ENCODE measurements around the gene AUP1. TPM values are rescaled to one million over a fixed set of nuclear protein-coding genes. Genes with fewer than 3 reads are reported as not detected.

The AUP1 gene
- total RNA-seq, 1 donor from 2014 or later = 99.5 TPM

DNA sequence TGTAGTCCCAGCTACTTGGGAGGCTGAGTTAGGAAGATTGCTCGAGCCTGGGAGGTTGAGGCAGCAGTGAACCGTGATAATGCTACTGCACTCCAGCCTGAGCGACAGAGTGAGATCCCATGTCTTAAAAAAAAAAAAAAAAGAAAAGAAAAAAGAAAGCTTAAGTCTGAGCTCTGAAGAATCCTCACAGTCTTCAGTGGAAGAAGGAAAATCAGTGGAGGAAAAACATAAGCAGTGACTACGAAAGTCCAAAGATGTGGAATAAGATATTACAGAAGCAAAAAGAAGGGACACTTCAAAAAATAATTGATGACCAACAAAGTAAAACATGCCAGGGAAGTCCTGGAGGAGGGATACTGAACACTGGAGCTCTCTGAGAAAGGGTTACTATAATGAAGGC, 19.2 kb downstream of the AUP1 start:
- DNase-seq = no peak
- Mint-ChIP-seq H3K4me3 (ENCODE audit: unreplicated experiment) (peak overlapping the region; percentile 9), H3K36me3 (ENCODE audit: unreplicated experiment) (no peaks in the 10 kb centered on the region), H3K9me3 (ENCODE audit: unreplicated experiment) (peaks cover 32% of the 10 kb centered on the region), H3K27ac (ENCODE audit: unreplicated experiment) (no peak overlapping the region), H3K4me1 (ENCODE audit: low read depth, unreplicated experiment) (peaks cover 20% of the 10 kb centered on the region), H3K27me3 (ENCODE audit: unreplicated experiment) (peaks cover 29% of the 10 kb centered on the region)
- TF ChIP-seq, protein P1, sequence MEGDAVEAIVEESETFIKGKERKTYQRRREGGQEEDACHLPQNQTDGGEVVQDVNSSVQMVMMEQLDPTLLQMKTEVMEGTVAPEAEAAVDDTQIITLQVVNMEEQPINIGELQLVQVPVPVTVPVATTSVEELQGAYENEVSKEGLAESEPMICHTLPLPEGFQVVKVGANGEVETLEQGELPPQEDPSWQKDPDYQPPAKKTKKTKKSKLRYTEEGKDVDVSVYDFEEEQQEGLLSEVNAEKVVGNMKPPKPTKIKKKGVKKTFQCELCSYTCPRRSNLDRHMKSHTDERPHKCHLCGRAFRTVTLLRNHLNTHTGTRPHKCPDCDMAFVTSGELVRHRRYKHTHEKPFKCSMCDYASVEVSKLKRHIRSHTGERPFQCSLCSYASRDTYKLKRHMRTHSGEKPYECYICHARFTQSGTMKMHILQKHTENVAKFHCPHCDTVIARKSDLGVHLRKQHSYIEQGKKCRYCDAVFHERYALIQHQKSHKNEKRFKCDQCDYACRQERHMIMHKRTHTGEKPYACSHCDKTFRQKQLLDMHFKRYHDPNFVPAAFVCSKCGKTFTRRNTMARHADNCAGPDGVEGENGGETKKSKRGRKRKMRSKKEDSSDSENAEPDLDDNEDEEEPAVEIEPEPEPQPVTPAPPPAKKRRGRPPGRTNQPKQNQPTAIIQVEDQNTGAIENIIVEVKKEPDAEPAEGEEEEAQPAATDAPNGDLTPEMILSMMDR (IDR thresholded peaks at IDR 0.05; ENCODE audit: partially characterized antibody, unreplicated experiment) = no peak

DNA sequence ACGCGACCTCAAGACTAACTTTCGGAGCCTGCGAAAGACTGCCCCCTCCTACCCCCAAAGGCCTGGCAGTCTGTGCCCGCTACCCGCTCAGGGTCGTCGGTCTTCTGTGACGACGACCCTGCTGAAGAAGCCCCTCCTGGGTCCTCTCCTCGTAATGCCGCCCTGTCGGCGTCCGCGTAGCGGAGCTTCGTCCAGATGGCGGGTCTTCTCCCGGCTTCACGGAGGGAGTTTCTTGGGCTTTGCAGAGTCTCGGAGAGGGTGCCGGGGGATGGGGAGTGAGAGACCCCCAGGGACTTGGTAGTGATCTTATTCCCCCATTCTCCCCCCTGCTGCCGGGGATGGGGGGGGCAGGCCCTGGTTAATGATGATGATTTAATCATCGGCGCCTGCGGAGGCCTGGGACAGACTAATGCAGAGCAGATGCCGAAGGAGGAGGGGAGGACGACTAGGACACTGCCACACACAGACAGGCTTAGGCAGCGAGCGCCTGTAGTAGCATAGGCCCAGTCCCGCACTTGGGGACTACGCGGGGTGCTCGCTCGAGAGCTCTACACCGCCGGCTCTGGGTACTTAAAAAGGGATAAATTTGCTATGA, 21.5 kb downstream of the AUP1 start:
- Mint-ChIP-seq H3K36me3 (ENCODE audit: unreplicated experiment) (peaks cover 8% of the 10 kb centered on the region), H3K4me1 (ENCODE audit: low read depth, unreplicated experiment) (peaks cover 20% of the 10 kb centered on the region)

DNA sequence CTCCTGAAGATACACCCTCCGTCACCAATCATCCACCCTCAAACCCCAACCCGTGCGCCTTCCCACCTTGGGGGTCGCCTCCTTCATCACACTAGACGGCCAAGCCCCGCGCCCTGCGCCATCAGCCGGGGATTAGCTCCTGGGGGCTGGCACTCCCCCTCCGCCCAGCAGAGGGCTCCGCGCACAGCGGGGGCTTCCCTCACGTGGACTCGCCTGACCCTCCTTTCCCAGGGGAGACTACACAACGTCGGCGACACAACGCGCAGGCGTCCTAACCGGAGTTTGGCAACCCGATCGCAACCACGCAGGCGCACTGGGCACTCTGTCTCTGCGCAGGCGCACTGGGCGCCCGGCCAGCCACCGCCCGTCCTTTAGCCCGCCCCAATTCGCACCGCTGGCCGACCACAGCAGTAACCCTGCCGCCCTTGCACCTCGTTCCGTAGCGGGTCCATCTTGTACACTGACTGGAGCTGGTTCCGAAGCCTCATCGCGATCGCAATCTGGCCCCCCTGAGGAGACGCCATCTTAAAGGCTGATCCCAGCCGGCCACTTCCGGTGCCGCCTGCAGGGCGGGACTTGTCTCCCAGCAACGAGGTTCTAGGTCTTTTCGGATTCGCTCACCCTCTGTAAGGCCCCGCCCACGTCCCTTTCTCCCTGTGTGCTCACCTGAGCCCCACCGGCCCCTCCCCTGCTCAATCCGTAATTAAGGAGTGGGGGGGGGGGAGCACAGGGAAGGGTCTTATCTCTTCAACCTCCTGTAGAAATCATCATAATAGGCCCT, 22.2 kb downstream of the AUP1 start, which contains the start of gene PCGF1:
Gene PCGF1, minus strand, starts transcription at position 551 of the 781 bp plus-strand sequence. Its CDS starts 27 bp downstream, at position 524.
- H3K9me3 Mint-ChIP-seq (ENCODE audit: unreplicated experiment) = peaks cover 31% of the 10 kb centered on the region
- peak within 1 kb of the TSS; percentile 100 for H3K27ac Mint-ChIP-seq (ENCODE audit: unreplicated experiment)
- TF ChIP-seq, protein P1 (IDR thresholded peaks at IDR 0.05; ENCODE audit: partially characterized antibody, unreplicated experiment) = peak; percentile 60
- H3K4me1 Mint-ChIP-seq (ENCODE audit: low read depth, unreplicated experiment) = peaks cover 17% of the 10 kb centered on the region
- H3K36me3 Mint-ChIP-seq (ENCODE audit: unreplicated experiment) = peaks cover 8% of the 10 kb centered on the region
- peak; percentile 97 for DNase-seq
- H3K27me3 Mint-ChIP-seq (ENCODE audit: unreplicated experiment) = peaks cover 35% of the 10 kb centered on the region
- peak within 1 kb of the TSS; percentile 100 for H3K4me3 Mint-ChIP-seq (ENCODE audit: unreplicated experiment)

More for the DNA sequence above, 21.5 kb downstream of the AUP1 start:
- peaks cover 37% of the 10 kb centered on the region for H3K27me3 Mint-ChIP-seq (ENCODE audit: unreplicated experiment)
- peaks cover 32% of the 10 kb centered on the region for H3K9me3 Mint-ChIP-seq (ENCODE audit: unreplicated experiment)
- DNase-seq = peak; percentile 81
- peak overlapping the region; percentile 100 for H3K27ac Mint-ChIP-seq (ENCODE audit: unreplicated experiment)
- TF ChIP-seq, protein P1 (IDR thresholded peaks at IDR 0.05; ENCODE audit: partially characterized antibody, unreplicated experiment) = no peak
- peak overlapping the region; percentile 100 for H3K4me3 Mint-ChIP-seq (ENCODE audit: unreplicated experiment)

DNA sequence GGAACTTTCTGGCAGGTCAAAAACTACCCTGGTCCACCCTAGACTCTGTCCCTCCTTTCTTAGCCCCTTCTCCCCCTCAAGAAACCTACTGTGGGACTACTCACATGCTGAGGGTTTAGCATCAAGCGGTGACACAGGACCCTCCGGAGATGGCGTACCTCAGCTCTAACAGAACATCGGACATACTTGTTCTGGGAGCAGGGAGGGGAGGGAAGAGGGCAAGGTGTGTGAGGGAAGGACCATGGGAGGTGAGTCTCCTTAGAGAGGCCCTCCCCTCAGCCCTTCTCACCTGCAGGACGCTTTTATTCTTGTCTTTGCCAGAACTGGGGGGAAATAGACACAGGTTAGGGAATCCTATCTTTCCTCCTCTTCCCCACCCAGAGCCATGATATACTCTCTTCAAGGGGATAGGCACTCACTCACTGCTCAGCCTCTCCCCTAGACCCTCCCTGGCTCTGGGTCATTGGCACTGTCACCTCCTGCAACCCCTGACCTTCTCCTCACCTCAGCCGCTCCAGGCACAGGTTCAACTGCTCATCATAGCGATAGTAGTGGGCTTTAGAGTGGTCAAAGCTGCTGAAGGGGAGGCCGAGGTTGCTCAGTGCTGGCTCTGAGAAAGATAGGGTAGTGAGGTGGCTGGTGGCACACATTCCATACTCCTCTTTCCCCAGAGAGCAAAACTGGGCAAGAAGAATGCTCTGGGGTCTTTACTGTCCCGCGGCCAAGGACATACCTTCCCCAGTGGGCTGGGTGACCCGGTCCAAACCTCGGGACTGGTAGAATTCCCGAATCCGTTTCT, 23.9 kb downstream of the AUP1 start:
- peaks cover 34% of the 10 kb centered on the region for H3K9me3 Mint-ChIP-seq (ENCODE audit: unreplicated experiment)
- H3K4me1 Mint-ChIP-seq (ENCODE audit: low read depth, unreplicated experiment) = peaks cover 23% of the 10 kb centered on the region
- H3K4me3 Mint-ChIP-seq (ENCODE audit: unreplicated experiment) = peak overlapping the region; percentile 11
- peaks cover 40% of the 10 kb centered on the region for H3K27me3 Mint-ChIP-seq (ENCODE audit: unreplicated experiment)
- TF ChIP-seq, protein P1 (IDR thresholded peaks at IDR 0.05; ENCODE audit: partially characterized antibody, unreplicated experiment) = no peak
- no peak overlapping the region for H3K27ac Mint-ChIP-seq (ENCODE audit: unreplicated experiment)
- peaks cover 8% of the 10 kb centered on the region for H3K36me3 Mint-ChIP-seq (ENCODE audit: unreplicated experiment)
- DNase-seq = no peak

All from glutamatergic neuron (in vitro differentiated cells).